Measurements from ENCODE around the gene CLDND1.

DNA sequence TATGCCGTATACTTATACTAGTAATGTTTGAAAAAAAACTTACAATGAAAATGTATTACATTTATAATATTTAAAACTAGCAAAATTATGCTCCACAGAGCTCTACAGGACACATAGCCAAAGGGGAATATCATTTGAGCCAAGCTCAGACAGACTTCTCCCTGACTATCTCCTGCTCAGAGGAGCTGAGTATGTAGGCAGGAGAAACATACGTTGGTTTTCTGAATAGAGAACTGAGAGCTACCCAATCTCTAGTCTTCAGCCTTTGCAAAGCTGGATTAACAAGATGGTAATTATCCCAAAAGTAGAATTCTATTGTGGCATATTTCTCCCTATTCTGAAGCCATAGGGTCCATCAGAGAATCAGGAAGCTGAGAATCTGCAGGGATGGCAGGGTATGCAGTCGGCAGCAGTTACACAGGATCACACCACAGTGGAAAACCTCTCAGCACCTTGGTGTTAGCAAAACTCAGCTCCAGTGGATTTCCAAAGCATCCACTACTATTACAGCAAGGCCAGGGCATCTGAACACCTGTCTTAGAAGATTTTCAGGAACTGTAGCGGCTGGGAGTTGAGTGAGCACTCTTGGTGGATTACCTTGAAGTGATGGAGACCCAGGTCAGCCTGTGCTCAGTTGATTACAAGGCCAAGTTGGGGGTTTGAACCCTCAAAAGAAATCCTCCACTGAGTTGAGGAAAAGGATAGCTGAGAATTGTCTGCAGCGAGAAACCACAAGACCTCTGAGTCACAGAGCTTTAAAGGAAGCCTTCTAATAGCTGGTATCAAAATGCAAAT lies 39.2 kb upstream of the CLDND1 start:
- TF ChIP-seq, protein P1, sequence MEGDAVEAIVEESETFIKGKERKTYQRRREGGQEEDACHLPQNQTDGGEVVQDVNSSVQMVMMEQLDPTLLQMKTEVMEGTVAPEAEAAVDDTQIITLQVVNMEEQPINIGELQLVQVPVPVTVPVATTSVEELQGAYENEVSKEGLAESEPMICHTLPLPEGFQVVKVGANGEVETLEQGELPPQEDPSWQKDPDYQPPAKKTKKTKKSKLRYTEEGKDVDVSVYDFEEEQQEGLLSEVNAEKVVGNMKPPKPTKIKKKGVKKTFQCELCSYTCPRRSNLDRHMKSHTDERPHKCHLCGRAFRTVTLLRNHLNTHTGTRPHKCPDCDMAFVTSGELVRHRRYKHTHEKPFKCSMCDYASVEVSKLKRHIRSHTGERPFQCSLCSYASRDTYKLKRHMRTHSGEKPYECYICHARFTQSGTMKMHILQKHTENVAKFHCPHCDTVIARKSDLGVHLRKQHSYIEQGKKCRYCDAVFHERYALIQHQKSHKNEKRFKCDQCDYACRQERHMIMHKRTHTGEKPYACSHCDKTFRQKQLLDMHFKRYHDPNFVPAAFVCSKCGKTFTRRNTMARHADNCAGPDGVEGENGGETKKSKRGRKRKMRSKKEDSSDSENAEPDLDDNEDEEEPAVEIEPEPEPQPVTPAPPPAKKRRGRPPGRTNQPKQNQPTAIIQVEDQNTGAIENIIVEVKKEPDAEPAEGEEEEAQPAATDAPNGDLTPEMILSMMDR (IDR thresholded peaks at IDR 0.05), result no peak
- no peak for TF ChIP-seq ZNF138 (CRISPR knock-in tag; conservative IDR thresholded peaks at IDR 0.05)
- TF ChIP-seq, protein P2, sequence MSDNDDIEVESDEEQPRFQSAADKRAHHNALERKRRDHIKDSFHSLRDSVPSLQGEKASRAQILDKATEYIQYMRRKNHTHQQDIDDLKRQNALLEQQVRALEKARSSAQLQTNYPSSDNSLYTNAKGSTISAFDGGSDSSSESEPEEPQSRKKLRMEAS (CRISPR knock-in tag; IDR thresholded peaks at IDR 0.05), result no peak
- TF ChIP-seq FOXP1 (CRISPR knock-in tag; IDR thresholded peaks at IDR 0.05; ENCODE audit: borderline replicate concordance), result no peak
- no peak for TF ChIP-seq TEAD4 (CRISPR knock-in tag; IDR thresholded peaks at IDR 0.05)
- TF ChIP-seq, protein P3, sequence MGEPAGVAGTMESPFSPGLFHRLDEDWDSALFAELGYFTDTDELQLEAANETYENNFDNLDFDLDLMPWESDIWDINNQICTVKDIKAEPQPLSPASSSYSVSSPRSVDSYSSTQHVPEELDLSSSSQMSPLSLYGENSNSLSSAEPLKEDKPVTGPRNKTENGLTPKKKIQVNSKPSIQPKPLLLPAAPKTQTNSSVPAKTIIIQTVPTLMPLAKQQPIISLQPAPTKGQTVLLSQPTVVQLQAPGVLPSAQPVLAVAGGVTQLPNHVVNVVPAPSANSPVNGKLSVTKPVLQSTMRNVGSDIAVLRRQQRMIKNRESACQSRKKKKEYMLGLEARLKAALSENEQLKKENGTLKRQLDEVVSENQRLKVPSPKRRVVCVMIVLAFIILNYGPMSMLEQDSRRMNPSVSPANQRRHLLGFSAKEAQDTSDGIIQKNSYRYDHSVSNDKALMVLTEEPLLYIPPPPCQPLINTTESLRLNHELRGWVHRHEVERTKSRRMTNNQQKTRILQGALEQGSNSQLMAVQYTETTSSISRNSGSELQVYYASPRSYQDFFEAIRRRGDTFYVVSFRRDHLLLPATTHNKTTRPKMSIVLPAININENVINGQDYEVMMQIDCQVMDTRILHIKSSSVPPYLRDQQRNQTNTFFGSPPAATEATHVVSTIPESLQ (CRISPR knock-in tag; IDR thresholded peaks at IDR 0.05), result no peak
- no peak for TF ChIP-seq GABPB1 (CRISPR knock-in tag; IDR thresholded peaks at IDR 0.05)
- no peak for TF ChIP-seq RELA (CRISPR knock-in tag; IDR thresholded peaks at IDR 0.05; ENCODE audit: borderline replicate concordance)
- TF ChIP-seq, protein P4, sequence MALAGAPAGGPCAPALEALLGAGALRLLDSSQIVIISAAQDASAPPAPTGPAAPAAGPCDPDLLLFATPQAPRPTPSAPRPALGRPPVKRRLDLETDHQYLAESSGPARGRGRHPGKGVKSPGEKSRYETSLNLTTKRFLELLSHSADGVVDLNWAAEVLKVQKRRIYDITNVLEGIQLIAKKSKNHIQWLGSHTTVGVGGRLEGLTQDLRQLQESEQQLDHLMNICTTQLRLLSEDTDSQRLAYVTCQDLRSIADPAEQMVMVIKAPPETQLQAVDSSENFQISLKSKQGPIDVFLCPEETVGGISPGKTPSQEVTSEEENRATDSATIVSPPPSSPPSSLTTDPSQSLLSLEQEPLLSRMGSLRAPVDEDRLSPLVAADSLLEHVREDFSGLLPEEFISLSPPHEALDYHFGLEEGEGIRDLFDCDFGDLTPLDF (CRISPR knock-in tag; IDR thresholded peaks at IDR 0.05), result no peak
- TF ChIP-seq, protein P5, sequence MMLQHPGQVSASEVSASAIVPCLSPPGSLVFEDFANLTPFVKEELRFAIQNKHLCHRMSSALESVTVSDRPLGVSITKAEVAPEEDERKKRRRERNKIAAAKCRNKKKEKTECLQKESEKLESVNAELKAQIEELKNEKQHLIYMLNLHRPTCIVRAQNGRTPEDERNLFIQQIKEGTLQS (CRISPR knock-in tag; conservative IDR thresholded peaks at IDR 0.05), result no peak
